ENCODE results near the gene CCL2. TPM values are rescaled to one million over a fixed set of nuclear protein-coding genes. Genes with fewer than 3 reads are reported as not detected.

Gene CCL2
- total and polyA plus RNA-seq, 2 of the 8 experiments (the other 6 are each of a cell fraction or from before 2014, with no cell fraction given): 3.0 to 3.7 TPM

DNA sequence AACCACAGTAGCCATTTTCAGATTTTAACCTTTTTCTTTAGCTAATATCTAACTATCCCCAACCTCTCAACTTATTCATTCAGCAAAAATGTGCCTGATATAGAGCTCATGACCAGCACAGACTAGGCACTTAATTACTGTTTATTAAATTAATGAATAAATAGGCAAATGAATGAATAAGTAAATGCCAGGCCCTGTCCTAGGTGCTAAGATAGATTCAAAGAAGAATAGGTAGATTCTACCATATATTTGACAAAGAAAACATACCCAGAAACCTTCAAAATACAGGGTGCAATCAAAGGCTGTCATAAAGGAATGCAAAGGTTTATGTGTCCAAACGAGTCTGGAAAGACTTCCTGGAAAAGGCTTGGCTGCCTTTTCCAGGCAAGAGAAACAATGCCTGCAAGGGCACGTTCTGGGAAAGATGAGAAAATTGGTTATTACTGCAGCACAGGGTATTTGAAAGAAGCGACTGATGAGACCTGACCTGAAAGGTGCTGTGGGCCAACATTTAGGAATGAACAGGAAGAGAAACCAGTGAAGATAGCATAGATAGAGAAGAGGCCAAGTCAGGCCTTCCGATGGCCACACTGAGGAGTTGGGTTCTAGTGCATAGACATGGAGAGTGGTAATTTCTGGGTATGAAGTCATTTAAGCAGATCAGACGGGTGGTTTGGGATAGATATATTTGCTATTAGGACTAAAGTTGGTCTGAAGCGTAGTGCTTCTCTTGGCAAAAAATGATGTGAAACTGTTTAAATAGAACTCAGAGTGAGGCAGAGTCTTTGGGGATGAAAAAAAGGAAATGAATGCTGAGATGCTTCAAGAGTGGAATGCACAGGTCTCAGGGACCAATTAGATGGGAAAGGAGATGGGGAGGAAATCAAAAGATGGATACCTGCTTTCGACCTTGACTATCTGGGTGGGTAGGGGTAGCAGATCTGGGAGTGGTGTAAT is 11.4 kb upstream of the CCL2 start (continued):
- TF ChIP-seq, protein P1, sequence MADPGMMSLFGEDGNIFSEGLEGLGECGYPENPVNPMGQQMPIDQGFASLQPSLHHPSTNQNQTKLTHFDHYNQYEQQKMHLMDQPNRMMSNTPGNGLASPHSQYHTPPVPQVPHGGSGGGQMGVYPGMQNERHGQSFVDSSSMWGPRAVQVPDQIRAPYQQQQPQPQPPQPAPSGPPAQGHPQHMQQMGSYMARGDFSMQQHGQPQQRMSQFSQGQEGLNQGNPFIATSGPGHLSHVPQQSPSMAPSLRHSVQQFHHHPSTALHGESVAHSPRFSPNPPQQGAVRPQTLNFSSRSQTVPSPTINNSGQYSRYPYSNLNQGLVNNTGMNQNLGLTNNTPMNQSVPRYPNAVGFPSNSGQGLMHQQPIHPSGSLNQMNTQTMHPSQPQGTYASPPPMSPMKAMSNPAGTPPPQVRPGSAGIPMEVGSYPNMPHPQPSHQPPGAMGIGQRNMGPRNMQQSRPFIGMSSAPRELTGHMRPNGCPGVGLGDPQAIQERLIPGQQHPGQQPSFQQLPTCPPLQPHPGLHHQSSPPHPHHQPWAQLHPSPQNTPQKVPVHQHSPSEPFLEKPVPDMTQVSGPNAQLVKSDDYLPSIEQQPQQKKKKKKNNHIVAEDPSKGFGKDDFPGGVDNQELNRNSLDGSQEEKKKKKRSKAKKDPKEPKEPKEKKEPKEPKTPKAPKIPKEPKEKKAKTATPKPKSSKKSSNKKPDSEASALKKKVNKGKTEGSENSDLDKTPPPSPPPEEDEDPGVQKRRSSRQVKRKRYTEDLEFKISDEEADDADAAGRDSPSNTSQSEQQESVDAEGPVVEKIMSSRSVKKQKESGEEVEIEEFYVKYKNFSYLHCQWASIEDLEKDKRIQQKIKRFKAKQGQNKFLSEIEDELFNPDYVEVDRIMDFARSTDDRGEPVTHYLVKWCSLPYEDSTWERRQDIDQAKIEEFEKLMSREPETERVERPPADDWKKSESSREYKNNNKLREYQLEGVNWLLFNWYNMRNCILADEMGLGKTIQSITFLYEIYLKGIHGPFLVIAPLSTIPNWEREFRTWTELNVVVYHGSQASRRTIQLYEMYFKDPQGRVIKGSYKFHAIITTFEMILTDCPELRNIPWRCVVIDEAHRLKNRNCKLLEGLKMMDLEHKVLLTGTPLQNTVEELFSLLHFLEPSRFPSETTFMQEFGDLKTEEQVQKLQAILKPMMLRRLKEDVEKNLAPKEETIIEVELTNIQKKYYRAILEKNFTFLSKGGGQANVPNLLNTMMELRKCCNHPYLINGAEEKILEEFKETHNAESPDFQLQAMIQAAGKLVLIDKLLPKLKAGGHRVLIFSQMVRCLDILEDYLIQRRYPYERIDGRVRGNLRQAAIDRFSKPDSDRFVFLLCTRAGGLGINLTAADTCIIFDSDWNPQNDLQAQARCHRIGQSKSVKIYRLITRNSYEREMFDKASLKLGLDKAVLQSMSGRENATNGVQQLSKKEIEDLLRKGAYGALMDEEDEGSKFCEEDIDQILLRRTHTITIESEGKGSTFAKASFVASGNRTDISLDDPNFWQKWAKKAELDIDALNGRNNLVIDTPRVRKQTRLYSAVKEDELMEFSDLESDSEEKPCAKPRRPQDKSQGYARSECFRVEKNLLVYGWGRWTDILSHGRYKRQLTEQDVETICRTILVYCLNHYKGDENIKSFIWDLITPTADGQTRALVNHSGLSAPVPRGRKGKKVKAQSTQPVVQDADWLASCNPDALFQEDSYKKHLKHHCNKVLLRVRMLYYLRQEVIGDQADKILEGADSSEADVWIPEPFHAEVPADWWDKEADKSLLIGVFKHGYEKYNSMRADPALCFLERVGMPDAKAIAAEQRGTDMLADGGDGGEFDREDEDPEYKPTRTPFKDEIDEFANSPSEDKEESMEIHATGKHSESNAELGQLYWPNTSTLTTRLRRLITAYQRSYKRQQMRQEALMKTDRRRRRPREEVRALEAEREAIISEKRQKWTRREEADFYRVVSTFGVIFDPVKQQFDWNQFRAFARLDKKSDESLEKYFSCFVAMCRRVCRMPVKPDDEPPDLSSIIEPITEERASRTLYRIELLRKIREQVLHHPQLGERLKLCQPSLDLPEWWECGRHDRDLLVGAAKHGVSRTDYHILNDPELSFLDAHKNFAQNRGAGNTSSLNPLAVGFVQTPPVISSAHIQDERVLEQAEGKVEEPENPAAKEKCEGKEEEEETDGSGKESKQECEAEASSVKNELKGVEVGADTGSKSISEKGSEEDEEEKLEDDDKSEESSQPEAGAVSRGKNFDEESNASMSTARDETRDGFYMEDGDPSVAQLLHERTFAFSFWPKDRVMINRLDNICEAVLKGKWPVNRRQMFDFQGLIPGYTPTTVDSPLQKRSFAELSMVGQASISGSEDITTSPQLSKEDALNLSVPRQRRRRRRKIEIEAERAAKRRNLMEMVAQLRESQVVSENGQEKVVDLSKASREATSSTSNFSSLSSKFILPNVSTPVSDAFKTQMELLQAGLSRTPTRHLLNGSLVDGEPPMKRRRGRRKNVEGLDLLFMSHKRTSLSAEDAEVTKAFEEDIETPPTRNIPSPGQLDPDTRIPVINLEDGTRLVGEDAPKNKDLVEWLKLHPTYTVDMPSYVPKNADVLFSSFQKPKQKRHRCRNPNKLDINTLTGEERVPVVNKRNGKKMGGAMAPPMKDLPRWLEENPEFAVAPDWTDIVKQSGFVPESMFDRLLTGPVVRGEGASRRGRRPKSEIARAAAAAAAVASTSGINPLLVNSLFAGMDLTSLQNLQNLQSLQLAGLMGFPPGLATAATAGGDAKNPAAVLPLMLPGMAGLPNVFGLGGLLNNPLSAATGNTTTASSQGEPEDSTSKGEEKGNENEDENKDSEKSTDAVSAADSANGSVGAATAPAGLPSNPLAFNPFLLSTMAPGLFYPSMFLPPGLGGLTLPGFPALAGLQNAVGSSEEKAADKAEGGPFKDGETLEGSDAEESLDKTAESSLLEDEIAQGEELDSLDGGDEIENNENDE (IDR thresholded peaks at IDR 0.05; ENCODE audit: insufficient replicate concordance, low read length): no peak
- TF ChIP-seq RBBP5 (IDR thresholded peaks at IDR 0.05; ENCODE audit: borderline replicate concordance, low read depth, low read length) (no peak), KDM1A (IDR thresholded peaks at IDR 0.05; ENCODE audit: borderline replicate concordance, low read length) (no peak), CREB1 (IDR thresholded peaks at IDR 0.05) (no peak), CTBP2 (IDR thresholded peaks at IDR 0.05; ENCODE audit: borderline replicate concordance, insufficient read depth, insufficient read length, low read length) (no peak), SP2 (IDR thresholded peaks at IDR 0.05; ENCODE audit: low read length) (no peak)
- TF ChIP-seq, protein P2, sequence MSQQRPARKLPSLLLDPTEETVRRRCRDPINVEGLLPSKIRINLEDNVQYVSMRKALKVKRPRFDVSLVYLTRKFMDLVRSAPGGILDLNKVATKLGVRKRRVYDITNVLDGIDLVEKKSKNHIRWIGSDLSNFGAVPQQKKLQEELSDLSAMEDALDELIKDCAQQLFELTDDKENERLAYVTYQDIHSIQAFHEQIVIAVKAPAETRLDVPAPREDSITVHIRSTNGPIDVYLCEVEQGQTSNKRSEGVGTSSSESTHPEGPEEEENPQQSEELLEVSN (IDR thresholded peaks at IDR 0.05): no peak
